NCI-H1694 treated with DMSO at 0.1 percent for 48 hours (cell line): ENCODE results near the gene CLTC.

ENCODE experiments used
- DNase-seq: peaks from one replicate; lab custom pipeline; 2025; lab: John Stamatoyannopoulos, UW

Gene CLTC

GRCh38 chr17:59727817-59728533 is 108.3 kb downstream of the CLTC start:
- DNase-seq: no peak

GRCh38 chr17:59730268-59730834 is 110.7 kb downstream of the CLTC start:
- no peak for DNase-seq

GRCh38 chr17:59733697-59734096 is 114.0 kb downstream of the CLTC start:
- no peak for DNase-seq

GRCh38 chr17:59734226-59734625 is 114.5 kb downstream of the CLTC start:
- no peak for DNase-seq

GRCh38 chr17:59737324-59737723 is 117.6 kb downstream of the CLTC start:
- DNase-seq: no peak

- DNase-seq: no peak
Observed at GRCh38 chr17:59743842-59744241, 124.1 kb downstream of the CLTC start.

- no peak for DNase-seq
Observed at GRCh38 chr17:59745040-59745439, 125.3 kb downstream of the CLTC start.
